ENCODE measurements around the gene DAD1.

DNA sequence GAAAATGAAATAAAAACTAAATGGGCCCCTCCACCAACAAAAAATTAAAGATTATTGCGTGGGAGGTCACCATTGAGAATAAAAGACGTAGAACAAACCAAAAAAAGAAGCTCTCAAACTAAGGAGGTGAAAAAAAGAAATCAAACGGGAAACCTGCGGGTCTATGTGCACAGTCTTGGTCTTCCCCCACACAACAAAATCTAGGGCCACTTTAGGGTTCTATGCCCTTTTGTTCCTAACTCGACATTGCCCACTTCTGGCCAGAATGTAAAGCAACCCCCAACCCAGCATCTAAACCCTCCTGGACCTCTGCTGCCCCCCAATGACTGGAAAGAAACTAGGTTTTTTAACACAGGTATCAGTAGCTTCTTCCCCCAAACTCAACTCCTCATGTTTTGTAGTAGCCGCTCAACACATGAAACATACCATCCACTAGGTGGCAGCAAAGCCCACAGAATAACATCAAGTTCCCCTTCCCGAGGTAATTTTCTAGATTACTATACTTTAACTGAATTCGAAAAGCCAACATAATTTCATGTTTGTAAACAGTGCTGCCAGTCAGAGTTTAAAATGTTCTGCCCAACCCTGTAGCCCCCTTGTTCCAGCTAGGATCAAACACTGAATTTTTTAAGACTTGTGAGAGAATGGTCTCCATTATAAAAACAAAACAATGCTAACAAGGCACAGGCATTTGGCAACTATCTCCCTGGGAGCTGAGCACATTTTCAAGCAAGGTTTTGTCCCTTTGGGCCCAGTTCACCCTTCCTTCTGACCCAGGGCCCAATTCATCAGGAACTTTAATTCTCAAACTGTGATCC is 18.7 kb downstream of the DAD1 start:
- TF ChIP-seq CHD2 (IDR thresholded peaks at IDR 0.05; ENCODE audit: low read length), result no peak
- TF ChIP-seq RAD21 (IDR thresholded peaks at IDR 0.05 in 1 of 2, conservative IDR thresholded peaks at IDR 0.05 in 1 of 2; ENCODE audit: low read depth in 2 of 2, low read length in 2 of 2), result peak; percentile 83 to 89
